ENCODE measurements around the gene ARID1B.

DNA sequence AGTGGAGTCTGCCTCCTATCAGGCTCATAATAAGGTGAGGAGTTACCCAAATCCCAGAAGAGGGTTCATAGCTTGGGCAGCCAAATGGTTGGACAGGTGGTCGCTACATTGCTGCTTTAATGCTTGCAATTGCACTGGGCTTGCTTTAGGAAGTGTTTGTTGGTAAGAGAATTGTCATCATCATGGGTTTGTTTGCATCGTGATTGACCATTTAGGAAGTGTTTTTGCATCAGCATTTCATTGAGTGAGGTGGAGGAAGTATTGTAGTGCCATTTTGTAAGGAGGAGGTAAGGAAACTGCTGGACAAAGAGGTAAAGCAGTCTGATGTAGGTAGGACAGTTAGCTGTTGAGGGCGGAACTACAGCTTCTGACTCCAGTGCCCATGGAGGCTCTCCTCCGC lies 101.5 kb downstream of the ARID1B start:
- TF ChIP-seq JUND (IDR thresholded peaks at IDR 0.05; ENCODE audit: borderline replicate concordance, low read depth, low read length): no peak
- TF ChIP-seq JUND (tag; IDR thresholded peaks at IDR 0.05; ENCODE audit: borderline replicate concordance, low read depth, low read length): no peak
- TF ChIP-seq FOXP1 (CRISPR knock-in tag; IDR thresholded peaks at IDR 0.05): no peak
- TF ChIP-seq, protein P1, sequence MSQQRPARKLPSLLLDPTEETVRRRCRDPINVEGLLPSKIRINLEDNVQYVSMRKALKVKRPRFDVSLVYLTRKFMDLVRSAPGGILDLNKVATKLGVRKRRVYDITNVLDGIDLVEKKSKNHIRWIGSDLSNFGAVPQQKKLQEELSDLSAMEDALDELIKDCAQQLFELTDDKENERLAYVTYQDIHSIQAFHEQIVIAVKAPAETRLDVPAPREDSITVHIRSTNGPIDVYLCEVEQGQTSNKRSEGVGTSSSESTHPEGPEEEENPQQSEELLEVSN (IDR thresholded peaks at IDR 0.05; ENCODE audit: borderline replicate concordance in 1 of 2, extremely low read depth in 1 of 2, insufficient read depth in 1 of 2, insufficient read length in 1 of 2, low read depth in 1 of 2, low read length in 1 of 2, poor library complexity in 1 of 2, severe bottlenecking in 1 of 2): no peak
- TF ChIP-seq POLR2A (conservative IDR thresholded peaks at IDR 0.05): no peak
- no peak for TF ChIP-seq GABPA (tag; conservative IDR thresholded peaks at IDR 0.05; ENCODE audit: low read depth)
- no peak for TF ChIP-seq CBX3 (IDR thresholded peaks at IDR 0.05; ENCODE audit: borderline replicate concordance in 1 of 2, low read length in 2 of 2)
- no peak for TF ChIP-seq ZNF232 (CRISPR knock-in tag; IDR thresholded peaks at IDR 0.05)
- no peak for TF ChIP-seq ZBTB12 (CRISPR knock-in tag; IDR thresholded peaks at IDR 0.05)
- no peak for TF ChIP-seq FOXA1 (IDR thresholded peaks at IDR 0.05; ENCODE audit: borderline replicate concordance)
